HepG2 (cell line): ENCODE measurements around the gene GNG7. TPM values are rescaled to one million over a fixed set of nuclear protein-coding genes. Genes with fewer than 3 reads are reported as not detected.

Source experiments
- AGO2 ChIP-seq: fragments of 200-400 bp; formaldehyde crosslinking; optimal IDR thresholded peaks from 2 replicates; pipeline ENCODE3; 2017; ENCODE audit warnings: mild to moderate bottlenecking, low read depth, low read length, moderate library complexity
- CBFB ChIP-seq: sonication (generic); formaldehyde crosslinking; IDR thresholded peaks from 2 replicates; pipeline ENCODE4 v1.4.0; 2020; ENCODE audit warnings: missing genetic modification reagents
- FOXK1 ChIP-seq: sonication (generic); formaldehyde crosslinking; IDR thresholded peaks from 2 replicates; pipeline ENCODE4 v1.4.0; 2020; ENCODE audit warnings: low read depth, missing genetic modification reagents, borderline replicate concordance
- FOXP1 ChIP-seq, 2 experiments: fragments of 450-650 bp in 1 of 2; IDR thresholded peaks; 2 replicates each; pipeline ENCODE4 v1.6.1; 2017 to 2018; ENCODE audit warnings: antibody characterized with exemption in 1 of 2
- HNF1A ChIP-seq, 2 experiments: sonication (generic) in 1 of 2; formaldehyde crosslinking in 1 of 2; IDR thresholded peaks; 2 replicates each; pipeline versions ENCODE4 v1.4.0 to v1.6.1; 2016 to 2020; ENCODE audit warnings: borderline replicate concordance in 1 of 2, low read depth in 1 of 2, mild to moderate bottlenecking in 1 of 2, missing genetic modification reagents in 1 of 2
- JDP2 ChIP-seq: sonication (generic); formaldehyde crosslinking; IDR thresholded peaks from 2 replicates; pipeline ENCODE4 v1.8.1; 2022; ENCODE audit warnings: missing genetic modification reagents, borderline replicate concordance
- MED1 ChIP-seq: sonication (generic); formaldehyde crosslinking; IDR thresholded peaks from 2 replicates; pipeline ENCODE4 v1.4.0; 2020; ENCODE audit warnings: missing genetic modification reagents
- MXD3 ChIP-seq: IDR thresholded peaks from 2 replicates; pipeline ENCODE4 v1.6.1; 2016; ENCODE audit warnings: mild to moderate bottlenecking, missing biosample characterization, missing genetic modification reagents
- PHF21A ChIP-seq: sonication (generic); formaldehyde crosslinking; IDR thresholded peaks from 2 replicates; pipeline ENCODE4 v1.5.0; 2020; ENCODE audit warnings: mild to moderate bottlenecking, missing genetic modification reagents
- PPARG ChIP-seq: conservative IDR thresholded peaks from 2 replicates; pipeline ENCODE4 v1.6.1; 2016; ENCODE audit warnings: missing biosample characterization, missing genetic modification reagents
- RAD21 ChIP-seq: fragments of 450-650 bp; formaldehyde crosslinking; IDR thresholded peaks from 2 replicates; pipeline ENCODE4 v1.5.0; 2020; ENCODE audit warnings: mild to moderate bottlenecking
- SKI ChIP-seq: fragments of 450-650 bp; IDR thresholded peaks from one replicate; pipeline ENCODE4 v1.6.1; 2018; ENCODE audit warnings: mild to moderate bottlenecking; ENCODE audit not compliant: partially characterized antibody
- SNAI1 ChIP-seq: sonication (generic); formaldehyde crosslinking; IDR thresholded peaks from 2 replicates; pipeline ENCODE4 v1.5.0; 2020; ENCODE audit warnings: mild to moderate bottlenecking, missing genetic modification reagents, borderline replicate concordance
- YEATS4 ChIP-seq: sonication (generic); formaldehyde crosslinking; IDR thresholded peaks from 2 replicates; pipeline ENCODE4 v1.4.0; 2020; ENCODE audit warnings: missing genetic modification reagents, borderline replicate concordance
- ZIK1 ChIP-seq: sonication (generic); formaldehyde crosslinking; IDR thresholded peaks from 2 replicates; pipeline ENCODE4 v1.5.0; 2020; ENCODE audit warnings: mild to moderate bottlenecking, low read depth, missing genetic modification reagents, borderline replicate concordance
- ZMYM3 ChIP-seq: sonication (generic); formaldehyde crosslinking; IDR thresholded peaks from 2 replicates; pipeline ENCODE4 v1.5.1; 2020; ENCODE audit warnings: mild to moderate bottlenecking, missing genetic modification reagents
- ZNF331 ChIP-seq: sonication (generic); formaldehyde crosslinking; IDR thresholded peaks from 2 replicates; pipeline ENCODE4 v1.4.0; 2020; ENCODE audit warnings: missing genetic modification reagents
- ZNF441 ChIP-seq: sonication (generic); formaldehyde crosslinking; IDR thresholded peaks from 2 replicates; pipeline ENCODE4 v1.7.0; 2021; ENCODE audit warnings: missing genetic modification reagents, borderline replicate concordance
- ZNF550 ChIP-seq: sonication (generic); formaldehyde crosslinking; IDR thresholded peaks from 2 replicates; pipeline ENCODE4 v1.4.0; 2020; ENCODE audit warnings: mild to moderate bottlenecking, missing genetic modification reagents, borderline replicate concordance
- ZNF619 ChIP-seq: sonication (generic); formaldehyde crosslinking; IDR thresholded peaks from 2 replicates; pipeline ENCODE4 v1.4.0; 2020; ENCODE audit warnings: mild to moderate bottlenecking, missing genetic modification reagents
- ZNF644 ChIP-seq: IDR thresholded peaks from 2 replicates; pipeline ENCODE4 v1.6.1; 2016; ENCODE audit warnings: low read depth
- ZNF672 ChIP-seq: sonication (generic); formaldehyde crosslinking; IDR thresholded peaks from 2 replicates; pipeline ENCODE4 v1.8.1; 2022; ENCODE audit warnings: missing genetic modification reagents
- ZSCAN25 ChIP-seq: sonication (generic); formaldehyde crosslinking; IDR thresholded peaks from 2 replicates; pipeline ENCODE4 v1.8.0; 2022; ENCODE audit warnings: mild to moderate bottlenecking, missing genetic modification reagents
- polyA plus RNA-seq, 8 experiments: library from polyadenylated mRNA; depleted of rRNA in 3 of 8; stranded (reverse) in 7 of 8; unstranded in 1 of 8; fragments of >200 nt; fragmentation: Illumina TruSeq in 4 of 8; extraction: Trizol in 4 of 8; gene quantifications; 2 replicates each; pipeline versions ENCODE4 v1.2.1 to v1.2.3, GENCODE V29; 2011 to 2016; ENCODE audit warnings: low read depth in 4 of 8, missing spikeins in 1 of 8, mixed read lengths in 1 of 8; ENCODE audit not compliant: insufficient read depth in 1 of 8
- total RNA-seq, 5 experiments: library from RNA; depleted of rRNA; stranded (reverse); fragments of >200 nt; fragmentation: Illumina TruSeq; extraction: Trizol; gene quantifications; 2 replicates each; pipeline ENCODE4 v1.2.3, GENCODE V29; 2016; ENCODE audit warnings: low read depth in 1 of 5
- TF ChIP-seq, protein P1 (sequence below): IDR thresholded peaks from 2 replicates; pipeline ENCODE4 v1.6.1; 2018; ENCODE audit warnings: missing genetic modification reagents, mild to moderate bottlenecking, missing compliant biosample characterization

Gene GNG7
- total and polyA plus RNA-seq, 2 of the 13 experiments (the other 11 are each of a cell fraction or from before 2014, with no cell fraction given) = 1.4 to 3.3 TPM

DNA sequence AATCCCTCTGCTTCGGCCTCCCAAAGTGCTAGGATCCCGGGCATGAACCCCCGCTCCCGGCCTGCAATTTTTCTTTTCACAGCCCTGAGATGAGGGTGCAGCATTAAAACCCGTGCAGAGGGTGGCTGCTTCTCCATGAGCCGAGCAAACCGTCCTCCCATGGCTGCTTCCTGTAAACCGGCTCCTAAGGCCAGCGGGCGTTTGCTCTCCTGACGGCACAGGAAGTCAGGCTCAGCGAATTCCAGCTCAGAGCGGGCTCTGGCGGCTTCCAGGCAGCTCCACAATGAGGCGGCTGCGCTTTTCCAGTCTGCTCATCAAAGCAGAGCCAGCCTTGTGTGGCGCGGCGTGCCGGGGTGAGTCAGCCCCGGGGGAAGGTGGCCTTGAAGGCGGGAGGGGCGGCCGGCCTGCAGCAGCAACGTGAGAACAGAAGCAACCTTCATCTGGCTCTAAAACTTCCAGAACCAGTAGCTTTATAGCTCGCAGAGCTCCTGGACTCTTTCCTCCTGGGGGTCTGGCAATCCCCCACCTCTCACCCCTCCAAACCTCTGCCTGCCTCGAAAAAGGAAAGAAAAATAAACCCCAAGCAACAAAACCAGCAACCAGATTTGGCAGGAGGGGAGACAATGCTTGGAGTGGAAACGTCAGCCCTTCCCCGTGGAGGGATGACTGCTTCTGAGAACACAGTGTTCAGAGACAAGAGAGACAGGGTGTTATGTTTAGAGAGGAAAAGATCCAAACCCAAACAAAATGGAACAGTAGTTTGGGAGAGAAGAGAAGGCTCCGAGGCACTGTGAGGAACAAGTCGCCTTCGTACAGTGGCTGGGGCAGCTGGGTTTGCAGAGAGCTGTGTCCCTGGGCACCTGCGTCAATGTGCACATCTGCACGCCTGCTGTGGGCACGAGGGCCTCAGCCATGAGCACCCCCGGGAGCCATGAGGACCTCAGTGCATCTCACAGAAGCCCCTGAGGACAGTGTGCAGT is 158.7 kb downstream of the GNG7 start (continued):
- TF ChIP-seq PPARG (CRISPR knock-in tag) (peak; percentile 72), FOXK1 (CRISPR knock-in tag) (peak; percentile 70; the same call in 1 of the 2 replicates), ZSCAN25 (peak; percentile 79), YEATS4 (CRISPR knock-in tag) (peak; percentile 46; the same call in 1 of the 2 replicates), ZNF331 (CRISPR knock-in tag) (peak; percentile 88), ZMYM3 (CRISPR knock-in tag) (peak; percentile 87), RAD21 (CRISPR knock-in tag) (peak; percentile 88), PHF21A (CRISPR knock-in tag) (peak; percentile 77; the same call in 1 of the 2 replicates), MXD3 (CRISPR knock-in tag) (peak; percentile 67; the same call in 1 of the 2 replicates), ZNF644 (CRISPR knock-in tag) (peak; percentile 60; the same call in 1 of the 2 replicates), ZNF441 (CRISPR knock-in tag) (peak; percentile 60), SNAI1 (CRISPR knock-in tag) (0 out of 2 replicates have a peak, but pooled peaks have one; percentile 8), ZNF619 (CRISPR knock-in tag) (0 out of 2 replicates have a peak, but pooled peaks have one; percentile 31), FOXP1 (IDR thresholded peaks at IDR 0.05) (no peak), FOXP1 (CRISPR knock-in tag; IDR thresholded peaks at IDR 0.05) (peak; percentile 64; the same call in 1 of the 2 replicates), MED1 (CRISPR knock-in tag) (peak; percentile 96), HNF1A (IDR thresholded peaks at IDR 0.05; ENCODE audit: low read depth) (no peak), HNF1A (CRISPR knock-in tag; IDR thresholded peaks at IDR 0.05; ENCODE audit: borderline replicate concordance) (peak; percentile 65; the same call in 1 of the 2 replicates), ZNF550 (CRISPR knock-in tag) (no peak), AGO2 (peak; percentile 32), ZNF672 (no peak), SKI (peak; percentile 93), JDP2 (CRISPR knock-in tag) (no peak), CBFB (CRISPR knock-in tag) (0 out of 2 replicates have a peak, but pooled peaks have one; percentile 40), ZIK1 (no peak)
- TF ChIP-seq, protein P1, sequence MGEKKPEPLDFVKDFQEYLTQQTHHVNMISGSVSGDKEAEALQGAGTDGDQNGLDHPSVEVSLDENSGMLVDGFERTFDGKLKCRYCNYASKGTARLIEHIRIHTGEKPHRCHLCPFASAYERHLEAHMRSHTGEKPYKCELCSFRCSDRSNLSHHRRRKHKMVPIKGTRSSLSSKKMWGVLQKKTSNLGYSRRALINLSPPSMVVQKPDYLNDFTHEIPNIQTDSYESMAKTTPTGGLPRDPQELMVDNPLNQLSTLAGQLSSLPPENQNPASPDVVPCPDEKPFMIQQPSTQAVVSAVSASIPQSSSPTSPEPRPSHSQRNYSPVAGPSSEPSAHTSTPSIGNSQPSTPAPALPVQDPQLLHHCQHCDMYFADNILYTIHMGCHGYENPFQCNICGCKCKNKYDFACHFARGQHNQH (CRISPR knock-in tag) = peak; percentile 95
